Ascending aorta (tissue), 2 donors: ENCODE results near the gene HEPN1. TPM values are rescaled to one million over a fixed set of nuclear protein-coding genes. Genes with fewer than 3 reads are reported as not detected.

Source experiments
- DNase-seq, 2 donors: peaks; one replicate each; pipeline ENCODE4 v3.0.0-alpha.2; 2019; ENCODE audit warnings: low spot score in 2 of 2
- H3K27ac ChIP-seq, 2 donors: fragments of 200-600 bp; sonication (generic); one replicate each; pipeline ENCODE4 v1.5.1; 2016 to 2017; ENCODE audit warnings: mild to moderate bottlenecking in 1 of 2
- H3K27me3 ChIP-seq: fragments of 200-600 bp; sonication (generic); one replicate; pipeline ENCODE4 v1.5.1; 2017
- H3K36me3 ChIP-seq, 2 donors: fragments of 200-600 bp; sonication (generic); one replicate each; pipeline ENCODE4 v1.5.1; 2016
- H3K4me1 ChIP-seq, 2 donors: fragments of 200-600 bp; sonication (generic); one replicate each; pipeline ENCODE4 v1.5.1; 2016 to 2017; ENCODE audit warnings: mild to moderate bottlenecking in 1 of 2
- H3K4me3 ChIP-seq, 2 donors: fragments of 200-600 bp; sonication (generic); one replicate each; pipeline ENCODE4 v1.5.1; 2016 to 2017; ENCODE audit warnings: mild to moderate bottlenecking in 1 of 2
- H3K9me3 ChIP-seq, 2 donors: fragments of 200-600 bp; sonication (generic); one replicate each; pipeline ENCODE4 v1.5.1; 2016
- CTCF ChIP-seq, 3 experiments: fragments of 200-600 bp in 2 of 3; fragments of 450-650 bp in 1 of 3; sonication (generic) in 2 of 3; IDR thresholded peaks; one replicate each; pipeline ENCODE4 v1.5.1; 2016 to 2019; ENCODE audit warnings: antibody characterized with exemption in 3 of 3, mild to moderate bottlenecking in 1 of 3, moderate library complexity in 1 of 3
- intact Hi-C: fragments of 100-400 bp; cut with DNase I; formaldehyde crosslinking; loops from one replicate; pipeline ENCODE4 v1.15.1; 2023
- total RNA-seq: library from RNA; depleted of rRNA; stranded (reverse); fragments of >200 nt; gene quantifications from one replicate; pipeline ENCODE4 v1.1.0, GENCODE V29; 2016

Gene HEPN1
- total RNA-seq, result not detected

- DNase-seq, result no peak
- intact Hi-C loops, result no loop called here
- Histone ChIP-seq H3K9me3 (no peaks in the 10 kb centered on the region), H3K27me3 (no peaks in the 10 kb centered on the region), H3K27ac (no peak within 1 kb of the TSS), H3K4me1 (no peaks in the 10 kb centered on the region), H3K36me3 (no peaks in the 10 kb centered on the region), H3K4me3 (no peak within 1 kb of the TSS)
- no peak for TF ChIP-seq CTCF (IDR thresholded peaks at IDR 0.05)
These were observed at the start of gene HEPN1 for GRCh38 chr11:124918950-124919349. TSS of gene HEPN1 (plus strand) at chr11:124919250.

- TF ChIP-seq CTCF (IDR thresholded peaks at IDR 0.05), result no peak
- no peak for DNase-seq
- H3K4me3 ChIP-seq, result no peak overlapping the region
- intact Hi-C loops, result no loop called here
- no peaks in the 10 kb centered on the region for H3K36me3 ChIP-seq
- peaks cover 17% of the 10 kb centered on the region for H3K27me3 ChIP-seq
- H3K9me3 ChIP-seq, result no peaks in the 10 kb centered on the region
- H3K4me1 ChIP-seq, result peaks cover 4 to 14% of the 10 kb centered on the region in 2 donors
- no peak overlapping the region for H3K27ac ChIP-seq
These were observed 49.7 kb upstream of the HEPN1 start for GRCh38 chr11:124869331-124869730.

- intact Hi-C loops, result no loop called here
- no peak for TF ChIP-seq CTCF (IDR thresholded peaks at IDR 0.05)
- Histone ChIP-seq H3K36me3 (no peaks in the 10 kb centered on the region), H3K4me1 (peaks cover 4 to 14% of the 10 kb centered on the region in 2 donors), H3K4me3 (no peak overlapping the region), H3K27ac (no peak overlapping the region), H3K27me3 (peaks cover 17% of the 10 kb centered on the region), H3K9me3 (no peaks in the 10 kb centered on the region)
- no peak for DNase-seq
These were observed 49.1 kb upstream of the HEPN1 start for GRCh38 chr11:124869856-124870387.

- no peaks in the 10 kb centered on the region for H3K36me3 ChIP-seq
- H3K9me3 ChIP-seq, result no peaks in the 10 kb centered on the region
- no peak for TF ChIP-seq CTCF (IDR thresholded peaks at IDR 0.05)
- H3K4me3 ChIP-seq, result no peak overlapping the region
- peaks cover under 1 to 11% of the 10 kb centered on the region in 2 donors for H3K4me1 ChIP-seq
- no peak overlapping the region for H3K27ac ChIP-seq
- intact Hi-C loops, result no loop called here
- H3K27me3 ChIP-seq, result peaks cover 15% of the 10 kb centered on the region
- no peak for DNase-seq
These were observed 48.6 kb upstream of the HEPN1 start for GRCh38 chr11:124870430-124870829.

- Histone ChIP-seq H3K27ac (no peak overlapping the region), H3K4me3 (no peak overlapping the region), H3K9me3 (no peaks in the 10 kb centered on the region), H3K4me1 (peaks cover 3 to 7% of the 10 kb centered on the region in 2 donors), H3K27me3 (no peaks in the 10 kb centered on the region), H3K36me3 (no peaks in the 10 kb centered on the region)
- intact Hi-C loops, result no loop called here
- TF ChIP-seq CTCF (IDR thresholded peaks at IDR 0.05), result no peak
- DNase-seq, result peak in 1 of 2 donors; percentile 44
These were observed 46.8 kb upstream of the HEPN1 start for GRCh38 chr11:124872280-124872679.

- Histone ChIP-seq H3K4me1 (peaks cover 3 to 9% of the 10 kb centered on the region in 2 donors), H3K27me3 (no peaks in the 10 kb centered on the region), H3K36me3 (no peaks in the 10 kb centered on the region), H3K27ac (no peak overlapping the region), H3K9me3 (no peaks in the 10 kb centered on the region), H3K4me3 (no peak overlapping the region)
- intact Hi-C loops, result no loop called here
- peak in 1 of 2 donors; percentile 53 for DNase-seq
- TF ChIP-seq CTCF (IDR thresholded peaks at IDR 0.05), result no peak
These were observed 46.3 kb upstream of the HEPN1 start for GRCh38 chr11:124872741-124873140.
